MM.1S (cell line): ENCODE results near the gene MAEA.

ENCODE experiments used
- DNase-seq: peaks from one replicate; pipeline ENCODE4 v3.0.0-alpha.2; 2015
- H2AFZ ChIP-seq: fragments of 300-600 bp; sonication (generic); 2 replicates; pipeline ENCODE4 v1.6.0; 2016; ENCODE audit warnings: antibody characterized with exemption, low read length
- H3F3A ChIP-seq: fragments of 300-600 bp; sonication (generic); 2 replicates; pipeline ENCODE4 v1.6.1; 2016; ENCODE audit warnings: mild to moderate bottlenecking, antibody characterized with exemption, low read length, moderate library complexity, mixed read lengths; ENCODE audit not compliant: insufficient read depth
- H3K27ac ChIP-seq: fragments of 300-600 bp; sonication (generic); 2 replicates; pipeline ENCODE4 v1.5.1; 2016; ENCODE audit warnings: mild to moderate bottlenecking, low read length
- H3K27me3 ChIP-seq: fragments of 300-600 bp; sonication (generic); replicated peaks from 2 replicates; pipeline ENCODE4 v1.6.0; 2016; ENCODE audit warnings: low read length; ENCODE audit not compliant: insufficient read depth
- H3K36me3 ChIP-seq: fragments of 300-600 bp; sonication (generic); replicated peaks from 2 replicates; pipeline ENCODE4 v1.6.1; 2016; ENCODE audit warnings: mild to moderate bottlenecking, low read length, mixed read lengths; ENCODE audit not compliant: insufficient read depth
- H3K4me1 ChIP-seq: fragments of 300-600 bp; sonication (generic); 2 replicates; pipeline ENCODE4 v1.6.1; 2016; ENCODE audit warnings: low read length, mixed read lengths
- H3K4me2 ChIP-seq: fragments of 300-600 bp; sonication (generic); 2 replicates; pipeline ENCODE4 v1.6.0; 2016; ENCODE audit warnings: low read depth, low read length
- H3K4me3 ChIP-seq: fragments of 300-600 bp; sonication (generic); 2 replicates; pipeline ENCODE4 v1.5.1; 2016; ENCODE audit warnings: low read length, mixed read lengths
- H3K79me2 ChIP-seq: fragments of 300-600 bp; sonication (generic); 2 replicates; pipeline ENCODE4 v1.6.1; 2016; ENCODE audit warnings: mixed run types, low read length, mixed read lengths
- H3K9ac ChIP-seq: fragments of 300-600 bp; sonication (generic); 2 replicates; pipeline ENCODE4 v1.6.1; 2016; ENCODE audit warnings: low read length, mixed read lengths
- H3K9me2 ChIP-seq: fragments of 300-600 bp; sonication (generic); replicated peaks from 2 replicates; pipeline ENCODE4 v1.6.1; 2016; ENCODE audit warnings: mild to moderate bottlenecking, low read length, mixed read lengths; ENCODE audit not compliant: insufficient read depth
- H3K9me3 ChIP-seq: fragments of 300-600 bp; sonication (generic); replicated peaks from 2 replicates; pipeline ENCODE4 v1.6.1; 2016; ENCODE audit warnings: mild to moderate bottlenecking, low read length, mixed read lengths; ENCODE audit not compliant: insufficient read depth
- H4K20me1 ChIP-seq: fragments of 300-600 bp; sonication (generic); 2 replicates; pipeline ENCODE4 v1.6.1; 2016; ENCODE audit warnings: mild to moderate bottlenecking, low read length, moderate library complexity, mixed read lengths; ENCODE audit not compliant: insufficient read depth
- CTCF ChIP-seq: fragments of 300-600 bp; sonication (generic); IDR thresholded peaks from 2 replicates; pipeline ENCODE4 v1.5.1; 2016; ENCODE audit warnings: antibody characterized with exemption, low read length, mixed read lengths
- EZH2 ChIP-seq: fragments of 300-600 bp; sonication (generic); optimal IDR thresholded peaks from 2 replicates; pipeline ENCODE3; 2017; ENCODE audit warnings: low read depth, mild to moderate bottlenecking, antibody characterized with exemption, low read length, mixed read lengths
- EZH2phosphoT487 ChIP-seq: fragments of 300-600 bp; sonication (generic); IDR thresholded peaks from 2 replicates; pipeline ENCODE4 v1.6.1; 2018; ENCODE audit warnings: antibody characterized with exemption, low read length

MAEA gene

GRCh38 chr4:1373892-1374705 is 84.4 kb downstream of the MAEA start:
- Histone ChIP-seq H3K36me3 (no peaks in the 10 kb centered on the region), H3K27ac (no peak overlapping the region), H3K9me3 (no peaks in the 10 kb centered on the region), H3K9ac (no peak overlapping the region), H3K4me1 (no peaks in the 10 kb centered on the region), H3K4me3 (no peak overlapping the region), H4K20me1 (no peaks in the 10 kb centered on the region), H3K9me2 (no peaks in the 10 kb centered on the region), H2AFZ (no peak overlapping the region), H3K4me2 (no peak overlapping the region), H3F3A (no peaks in the 10 kb centered on the region), H3K27me3 (no peaks in the 10 kb centered on the region), H3K79me2 (no peaks in the 10 kb centered on the region)
- no peak for DNase-seq
- no peak for TF ChIP-seq EZH2phosphoT487
- TF ChIP-seq CTCF: no peak
- no peak for TF ChIP-seq EZH2

GRCh38 chr4:1374706-1375045 is 85.0 kb downstream of the MAEA start:
- TF ChIP-seq CTCF (no peak), EZH2 (no peak), EZH2phosphoT487 (no peak)
- no peaks in the 10 kb centered on the region for H3K4me1 ChIP-seq
- H3K79me2 ChIP-seq: no peaks in the 10 kb centered on the region
- H3K9me3 ChIP-seq: no peaks in the 10 kb centered on the region
- no peak overlapping the region for H3K4me3 ChIP-seq
- no peak overlapping the region for H2AFZ ChIP-seq
- H3K9ac ChIP-seq: no peak overlapping the region
- no peak overlapping the region for H3K4me2 ChIP-seq
- H3F3A ChIP-seq: no peaks in the 10 kb centered on the region
- H3K9me2 ChIP-seq: no peaks in the 10 kb centered on the region
- no peaks in the 10 kb centered on the region for H3K27me3 ChIP-seq
- no peak overlapping the region for H3K27ac ChIP-seq
- H3K36me3 ChIP-seq: no peaks in the 10 kb centered on the region
- H4K20me1 ChIP-seq: no peaks in the 10 kb centered on the region
- no peak for DNase-seq

GRCh38 chr4:1375051-1375721 is 85.5 kb downstream of the MAEA start:
- Histone ChIP-seq H3K27me3 (no peaks in the 10 kb centered on the region), H3K27ac (no peak overlapping the region), H4K20me1 (no peaks in the 10 kb centered on the region), H3K9me3 (no peaks in the 10 kb centered on the region), H3F3A (no peaks in the 10 kb centered on the region), H3K79me2 (no peaks in the 10 kb centered on the region), H2AFZ (no peak overlapping the region), H3K36me3 (no peaks in the 10 kb centered on the region), H3K4me1 (no peaks in the 10 kb centered on the region), H3K9me2 (no peaks in the 10 kb centered on the region), H3K9ac (no peak overlapping the region), H3K4me3 (no peak overlapping the region), H3K4me2 (no peak overlapping the region)
- DNase-seq: no peak
- TF ChIP-seq EZH2: no peak
- no peak for TF ChIP-seq CTCF
- no peak for TF ChIP-seq EZH2phosphoT487
